Aorta (tissue), 5 donors: ENCODE results near the gene PCDH9. TPM values are rescaled to one million over a fixed set of nuclear protein-coding genes. Genes with fewer than 3 reads are reported as not detected.
A peak's percentile ranks its signal among the peaks of the same experiment; 100 is the strongest.

ENCODE experiments used
- ATAC-seq: fragments of 200-7000 bp; cut with Tn5 transposase; one replicate; pipeline ENCODE4 v1.9.1; 2022; ENCODE audit warnings: moderate library complexity; ENCODE audit not compliant: low FRiP score
- DNase-seq, 2 donors: peaks; one replicate each; pipeline ENCODE4 v3.0.0-alpha.2; 2020
- H3K27ac ChIP-seq, 2 donors: one replicate each; pipeline ENCODE4 v1.5.1; 2013; ENCODE audit warnings: low read length in 2 of 2, mild to moderate bottlenecking in 2 of 2, moderate library complexity in 2 of 2, control low read depth in 1 of 2, inconsistent platforms in 1 of 2, low read depth in 1 of 2
- H3K27me3 ChIP-seq, 2 donors: one replicate each; pipeline ENCODE4 v1.6.1; 2013; ENCODE audit warnings: control low read depth in 1 of 2, low read length in 1 of 2, mild to moderate bottlenecking in 1 of 2, moderate library complexity in 1 of 2; ENCODE audit not compliant: insufficient read depth in 2 of 2, control insufficient read depth in 1 of 2
- H3K36me3 ChIP-seq, 2 donors: one replicate each; pipeline ENCODE4 v1.6.1; 2013; ENCODE audit warnings: control low read depth in 1 of 2, low read length in 1 of 2, mild to moderate bottlenecking in 1 of 2; ENCODE audit not compliant: insufficient read depth in 2 of 2, control insufficient read depth in 1 of 2
- H3K4me1 ChIP-seq, 2 donors: one replicate each; pipeline ENCODE4 v1.6.1; 2013; ENCODE audit warnings: low read length in 2 of 2, control low read depth in 1 of 2, mild to moderate bottlenecking in 1 of 2, moderate library complexity in 1 of 2; ENCODE audit not compliant: insufficient read depth in 2 of 2, control insufficient read depth in 1 of 2
- H3K4me3 ChIP-seq, 2 donors: one replicate each; pipeline ENCODE4 v1.5.1; 2013; ENCODE audit warnings: low read length in 2 of 2, control low read depth in 1 of 2, mild to moderate bottlenecking in 1 of 2
- H3K9me3 ChIP-seq: one replicate; pipeline ENCODE4 v1.6.1; 2013; ENCODE audit warnings: mild to moderate bottlenecking, low read length; ENCODE audit not compliant: control insufficient read depth
- WGBS, 2 donors: extraction: QIAGEN DNeasy Blood & Tissue Kit; methylation state at CpG; one replicate each; pipeline ENCODE4 v1.1.7; 2013; 5-methylcytosine and 5-hydroxymethylcytosine counted together
- intact Hi-C, 2 donors: fragments of 100-400 bp; cut with DNase I; formaldehyde crosslinking; loops; one replicate each; pipeline versions ENCODE4 v1.14.2 to v1.15.0; 2022
- polyA plus RNA-seq, 2 donors: library from polyadenylated mRNA; stranded (reverse); fragments of 200-250 nt; gene quantifications; one replicate each; pipeline ENCODE4 v1.2.3, GENCODE V29; 2013
- total RNA-seq, 2 donors: library from RNA; stranded (reverse); fragmentation: NEBNext Ultra II Directional; extraction: Animal tissue kit (Norgen Biotek cat#: 25700); gene quantifications; one replicate each; pipeline ENCODE4 v1.2.1, GENCODE V29; 2021
- donor health status: healthy with polysubstance abuse.
- donor health status: Bipolar disorder and iron deficiency.
- donor health status: DM: no; HTN: no; CAD: no.
- donor health status: DM: no; HTN: no; CAD: no.
- donor health status: DM: yes; HTN: yes; CAD: no.

Gene PCDH9
- total and polyA plus RNA-seq, 4 donors, result 0.38 to 6.3 (median 4.2) TPM

GRCh38 chr13:67143544-67144115 lies 86.5 kb downstream of the PCDH9 start:
- intact Hi-C loops, result no loop called here
- 88 to 91% methylated on average over 4 of the region's 4 CpGs for WGBS, 2 donors

GRCh38 chr13:67140006-67140405 lies 90.1 kb downstream of the PCDH9 start:
- intact Hi-C loops, result no loop called here
- Histone ChIP-seq H3K27ac (no peak overlapping the region), H3K9me3 (no peaks in the 10 kb centered on the region), H3K4me1 (no peaks in the 10 kb centered on the region), H3K36me3 (no peaks in the 10 kb centered on the region), H3K4me3 (no peak overlapping the region), H3K27me3 (no peaks in the 10 kb centered on the region)
- 72 to 80% methylated on average over 2 of the region's 2 CpGs for WGBS, 2 donors
- ATAC-seq, result no peak
- no peak for DNase-seq

More at GRCh38 chr13:67143544-67144115, 86.5 kb downstream of the PCDH9 start:
- ATAC-seq, result no peak
- H3K4me1 ChIP-seq, result peaks cover 0 to 3% of the 10 kb centered on the region in 2 donors
- no peak overlapping the region for H3K4me3 ChIP-seq
- H3K27me3 ChIP-seq, result no peaks in the 10 kb centered on the region
- H3K27ac ChIP-seq, result no peak overlapping the region
- no peaks in the 10 kb centered on the region for H3K9me3 ChIP-seq
- no peak for DNase-seq
- H3K36me3 ChIP-seq, result no peaks in the 10 kb centered on the region

GRCh38 chr13:67139551-67139950 lies 90.6 kb downstream of the PCDH9 start:
- ATAC-seq, result no peak
- intact Hi-C loops, result no loop called here
- no peaks in the 10 kb centered on the region for H3K4me1 ChIP-seq
- no peaks in the 10 kb centered on the region for H3K36me3 ChIP-seq
- H3K27ac ChIP-seq, result no peak overlapping the region
- H3K4me3 ChIP-seq, result no peak overlapping the region
- no peaks in the 10 kb centered on the region for H3K27me3 ChIP-seq
- no peak for DNase-seq
- no peaks in the 10 kb centered on the region for H3K9me3 ChIP-seq
- WGBS, 2 donors, result 72 to 80% methylated on average over 4 of the region's 4 CpGs

GRCh38 chr13:67138970-67139369 lies 91.2 kb downstream of the PCDH9 start:
- Histone ChIP-seq H3K9me3 (no peaks in the 10 kb centered on the region), H3K4me1 (no peaks in the 10 kb centered on the region), H3K27ac (no peak overlapping the region), H3K27me3 (no peaks in the 10 kb centered on the region), H3K4me3 (no peak overlapping the region), H3K36me3 (no peaks in the 10 kb centered on the region)
- no peak for ATAC-seq
- intact Hi-C loops, result no loop called here
- WGBS, 2 donors, result 94 to 96% methylated on average over 4 of the region's 4 CpGs
- DNase-seq, result no peak

- no peaks in the 10 kb centered on the region for H3K27me3 ChIP-seq
- no peak overlapping the region for H3K4me3 ChIP-seq
- H3K4me1 ChIP-seq, result no peaks in the 10 kb centered on the region
- WGBS, 2 donors, result 60 to 72% methylated on average over 6 of the region's 6 CpGs
- H3K27ac ChIP-seq, result no peak overlapping the region
- ATAC-seq (no peak), DNase-seq (no peak)
- no peaks in the 10 kb centered on the region for H3K36me3 ChIP-seq
- intact Hi-C loops, result no loop called here
- H3K9me3 ChIP-seq, result no peaks in the 10 kb centered on the region
These were observed 92.9 kb downstream of the PCDH9 start for GRCh38 chr13:67137044-67137735.

- no peaks in the 10 kb centered on the region for H3K9me3 ChIP-seq
- intact Hi-C loops, result no loop called here
- no peaks in the 10 kb centered on the region for H3K27me3 ChIP-seq
- WGBS, 2 donors, result 81 to 90% methylated on average over 5 of the region's 5 CpGs
- no peaks in the 10 kb centered on the region for H3K4me1 ChIP-seq
- no peaks in the 10 kb centered on the region for H3K36me3 ChIP-seq
- DNase-seq (no peak), ATAC-seq (no peak)
- H3K27ac ChIP-seq, result no peak overlapping the region
- no peak overlapping the region for H3K4me3 ChIP-seq
These were observed 94.0 kb downstream of the PCDH9 start for GRCh38 chr13:67136157-67136556.

GRCh38 chr13:67135356-67135755 lies 94.8 kb downstream of the PCDH9 start:
- no peak for ATAC-seq
- Histone ChIP-seq H3K27me3 (no peaks in the 10 kb centered on the region), H3K4me3 (no peak overlapping the region), H3K9me3 (no peaks in the 10 kb centered on the region), H3K27ac (no peak overlapping the region), H3K4me1 (no peaks in the 10 kb centered on the region), H3K36me3 (no peaks in the 10 kb centered on the region)
- DNase-seq, result no peak
- intact Hi-C loops, result no loop called here
- WGBS, 2 donors, result 88 to 90% methylated on average over 4 of the region's 4 CpGs

GRCh38 chr13:67134417-67135129 lies 95.6 kb downstream of the PCDH9 start:
- Histone ChIP-seq H3K9me3 (no peaks in the 10 kb centered on the region), H3K27ac (no peak overlapping the region), H3K4me1 (no peaks in the 10 kb centered on the region), H3K27me3 (no peaks in the 10 kb centered on the region), H3K36me3 (no peaks in the 10 kb centered on the region), H3K4me3 (peak overlapping the region; percentile 39 to 54)
- DNase-seq, result no peak
- intact Hi-C loops, result no loop called here
- no peak for ATAC-seq
- 2 to 5% methylated on average over 7 of the region's 7 CpGs for WGBS, 2 donors

GRCh38 chr13:67133476-67133875 lies 96.7 kb downstream of the PCDH9 start:
- DNase-seq (no peak), ATAC-seq (no peak)
- no peaks in the 10 kb centered on the region for H3K4me1 ChIP-seq
- no peaks in the 10 kb centered on the region for H3K27me3 ChIP-seq
- H3K4me3 ChIP-seq, result no peak overlapping the region
- no peak overlapping the region for H3K27ac ChIP-seq
- H3K9me3 ChIP-seq, result no peaks in the 10 kb centered on the region
- 97 to 98% methylated on average over 1 of the region's 1 CpG for WGBS, 2 donors
- no peaks in the 10 kb centered on the region for H3K36me3 ChIP-seq
- intact Hi-C loops, result no loop called here
